GM19351 (cell line): ENCODE data around the gene MANBA.
A peak's percentile ranks its signal among the peaks of the same experiment; 100 is the strongest.

Source experiments
- ATAC-seq: cut with Tn5 transposase; IDR thresholded peaks from one replicate; pipeline ENCODE4 v1.9.1; 2021; ENCODE audit warnings: mild to moderate bottlenecking, moderate library complexity; ENCODE audit not compliant: unreplicated experiment

Gene MANBA

DNA sequence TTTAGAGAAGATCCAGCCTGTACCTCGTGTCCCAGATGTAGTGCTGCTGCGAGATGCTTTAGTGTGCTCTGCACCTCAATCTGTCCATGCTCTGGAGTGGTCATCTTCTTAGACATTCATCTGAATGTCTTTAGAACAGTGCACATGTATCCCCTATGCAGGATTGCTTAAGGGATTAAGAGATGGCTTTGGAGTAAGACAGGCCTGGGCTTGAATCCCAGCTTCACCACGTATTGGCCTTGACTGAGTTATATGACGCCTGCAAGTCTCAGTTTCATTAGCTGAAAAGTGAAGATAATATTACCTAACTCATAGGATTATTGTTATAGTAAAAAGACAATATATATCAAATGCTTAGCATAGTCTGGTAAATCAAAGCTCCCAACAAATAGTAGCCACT is 161.3 kb downstream of the MANBA start:
- ATAC-seq: peak; percentile 20

DNA sequence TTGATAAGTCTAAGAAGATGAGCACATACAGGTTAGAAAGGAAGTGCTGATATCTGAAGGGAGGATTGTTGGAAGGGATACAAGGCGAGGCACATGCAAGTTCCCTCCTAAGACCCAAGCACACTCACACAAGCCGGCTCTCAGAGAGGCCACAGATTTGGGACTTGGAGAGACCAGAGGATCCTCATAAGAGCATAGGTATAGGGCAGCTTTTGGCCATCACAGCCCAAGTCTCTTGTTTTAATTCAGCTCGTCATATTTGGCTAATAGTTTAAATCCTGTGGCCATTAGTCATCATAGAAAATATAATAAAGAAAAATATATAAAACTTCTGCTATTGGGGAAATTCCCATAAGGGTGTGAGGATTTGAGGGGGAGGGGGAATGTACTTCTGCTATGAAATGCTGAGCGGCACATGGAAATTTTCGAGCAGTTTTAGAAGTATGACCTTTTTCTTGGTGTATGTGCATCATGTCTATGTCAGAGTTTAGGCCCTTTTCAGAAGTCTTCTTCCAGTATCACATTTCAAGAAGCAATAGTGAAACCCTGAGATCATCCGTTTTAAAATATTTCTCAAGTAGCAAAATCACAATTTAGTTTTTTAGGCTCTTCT is 161.9 kb downstream of the MANBA start:
- peak; percentile 82 for ATAC-seq

DNA sequence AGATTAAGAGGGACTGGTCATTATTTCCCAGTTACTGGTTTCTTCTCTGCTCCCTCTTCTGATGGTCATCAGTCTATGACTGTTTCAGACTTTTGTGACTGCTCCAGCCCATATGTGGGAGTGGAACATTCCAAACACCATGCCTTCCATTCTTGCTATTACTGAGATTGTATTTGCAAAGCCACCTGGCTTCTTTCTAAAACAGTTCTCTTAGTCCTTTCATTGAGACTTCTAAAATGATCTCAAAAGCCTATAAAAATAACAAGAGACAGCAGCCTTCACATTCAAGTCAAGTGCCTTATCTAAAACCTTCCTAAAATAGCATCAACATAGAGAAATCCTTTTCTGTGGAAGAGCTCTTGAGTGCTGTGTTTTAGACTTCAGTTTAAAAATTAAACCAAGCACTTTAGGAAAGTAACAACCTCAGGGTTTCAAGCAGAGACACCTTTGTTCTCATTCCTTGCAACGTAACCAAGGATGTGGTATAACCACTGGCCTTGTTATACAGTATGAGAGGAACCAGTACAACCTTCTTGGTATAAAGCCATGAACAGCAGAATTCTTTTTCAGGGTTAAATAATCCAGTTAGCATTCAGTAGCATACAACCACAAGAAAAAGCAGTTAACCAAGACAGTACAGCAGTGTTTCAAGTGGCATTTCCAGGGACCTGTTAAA is 162.5 kb downstream of the MANBA start:
- ATAC-seq: peak; percentile 56

DNA sequence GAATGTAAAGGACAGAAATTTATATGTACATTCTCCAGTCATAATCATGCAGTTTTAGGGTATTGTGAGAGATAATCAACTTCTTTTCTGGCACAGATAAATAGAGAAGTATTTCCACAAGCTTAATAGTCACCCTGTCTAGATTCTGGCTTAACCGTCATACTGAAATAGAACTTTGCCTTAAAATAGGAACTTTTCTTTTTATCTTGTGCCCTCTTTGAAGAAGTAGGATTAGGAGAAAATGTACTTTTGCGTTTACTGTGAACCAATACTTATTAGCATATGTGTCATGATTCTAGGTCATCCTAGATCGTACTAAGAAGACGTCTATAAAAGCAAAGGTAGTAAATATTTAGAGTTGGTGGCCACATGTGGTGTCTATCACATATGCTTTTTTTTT is 164.2 kb downstream of the MANBA start:
- ATAC-seq: no peak

DNA sequence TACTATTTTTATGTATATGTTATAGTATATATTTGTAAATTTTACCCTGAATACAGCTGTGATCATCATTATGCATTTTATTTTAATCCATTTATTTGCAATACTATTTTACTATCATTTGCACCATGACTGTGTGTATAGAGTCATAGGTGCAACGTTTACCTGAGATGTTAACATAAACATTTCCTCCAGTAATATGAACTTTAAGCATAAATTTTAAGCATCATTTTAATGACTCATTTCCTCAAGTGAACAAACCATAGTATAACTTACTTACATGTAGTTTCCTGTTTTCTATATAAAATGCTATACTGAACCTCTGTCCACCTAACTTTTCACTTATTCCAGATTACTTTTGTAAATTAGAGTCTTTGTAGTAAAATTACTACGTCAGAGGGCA is 166.8 kb downstream of the MANBA start:
- ATAC-seq: no peak

DNA sequence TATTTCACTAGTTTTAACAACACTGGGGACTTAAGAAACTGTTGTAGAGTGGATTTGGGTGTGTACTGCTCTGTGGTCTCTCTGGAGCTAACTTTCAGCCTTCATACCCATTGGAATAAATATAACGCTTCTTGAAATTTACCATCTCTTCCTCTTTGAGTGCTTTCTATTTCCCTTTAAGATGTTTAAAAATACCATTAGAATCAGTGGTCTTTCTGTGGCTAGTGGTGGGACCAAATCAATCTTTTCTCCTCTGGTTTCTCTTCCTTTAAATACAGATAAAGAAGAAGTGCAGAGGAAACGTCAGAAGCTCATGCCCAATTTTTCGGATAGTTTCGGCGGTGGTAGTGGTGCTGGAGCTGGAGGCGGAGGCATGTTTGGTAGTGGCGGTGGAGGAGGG is 167.6 kb downstream of the MANBA start:
- ATAC-seq: no peak

DNA sequence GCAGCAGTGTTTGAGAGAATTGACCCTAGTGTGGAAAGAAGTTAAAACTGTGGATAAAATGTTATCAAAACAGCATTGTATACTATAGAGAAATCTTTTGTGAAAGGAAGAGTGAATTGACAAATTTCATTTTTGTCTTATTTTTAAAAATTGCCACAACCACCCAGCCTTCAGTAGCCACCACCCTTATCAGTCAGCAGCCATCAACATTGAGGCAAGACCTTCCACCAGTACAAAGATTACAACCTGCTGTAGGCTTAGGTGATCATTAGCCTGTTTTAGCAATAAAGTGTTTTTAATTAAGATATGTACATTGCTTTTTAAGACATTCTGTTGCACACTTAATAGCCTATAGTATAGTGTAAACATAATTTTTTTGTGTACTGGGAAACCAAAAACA is 168.5 kb downstream of the MANBA start:
- no peak for ATAC-seq

DNA sequence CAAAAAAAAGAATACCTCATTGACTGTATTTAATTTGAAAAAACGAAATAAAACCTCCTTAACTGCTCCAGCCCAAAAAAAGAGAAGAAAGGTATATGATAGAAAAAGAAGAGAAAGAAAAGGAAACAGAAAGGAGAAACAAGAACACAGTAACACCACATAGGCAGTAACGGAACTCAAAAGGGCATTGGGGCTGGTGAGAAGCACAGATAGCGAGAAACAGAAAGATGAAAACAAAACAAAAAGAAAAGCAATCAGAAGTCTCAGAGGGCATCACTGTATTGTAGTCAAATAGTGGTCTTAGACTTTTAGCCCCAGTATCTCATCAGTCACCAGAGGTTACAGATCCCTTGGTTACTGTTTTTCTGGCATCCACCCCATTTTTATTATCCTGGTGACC is 171.0 kb downstream of the MANBA start:
- peak; percentile 29 for ATAC-seq

DNA sequence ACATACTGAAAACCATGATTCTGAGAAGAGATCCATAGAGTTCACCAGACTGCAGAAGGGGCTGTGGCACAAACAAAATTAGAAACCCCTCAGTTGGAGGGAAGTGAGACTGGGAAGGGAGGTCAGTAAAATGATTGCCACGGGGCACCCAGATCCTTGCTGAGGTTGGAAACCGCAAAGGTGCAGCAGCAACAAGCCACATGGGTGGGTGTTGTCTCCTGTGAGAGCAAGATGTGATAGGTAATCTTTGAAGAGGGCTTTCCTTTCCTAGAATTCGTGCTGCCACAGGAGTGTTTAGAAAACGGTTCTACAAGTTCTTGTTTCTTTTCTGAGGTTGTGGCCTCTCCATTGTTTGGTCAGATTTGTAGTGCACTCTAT is 174.1 kb downstream of the MANBA start:
- peak; percentile 30 for ATAC-seq

DNA sequence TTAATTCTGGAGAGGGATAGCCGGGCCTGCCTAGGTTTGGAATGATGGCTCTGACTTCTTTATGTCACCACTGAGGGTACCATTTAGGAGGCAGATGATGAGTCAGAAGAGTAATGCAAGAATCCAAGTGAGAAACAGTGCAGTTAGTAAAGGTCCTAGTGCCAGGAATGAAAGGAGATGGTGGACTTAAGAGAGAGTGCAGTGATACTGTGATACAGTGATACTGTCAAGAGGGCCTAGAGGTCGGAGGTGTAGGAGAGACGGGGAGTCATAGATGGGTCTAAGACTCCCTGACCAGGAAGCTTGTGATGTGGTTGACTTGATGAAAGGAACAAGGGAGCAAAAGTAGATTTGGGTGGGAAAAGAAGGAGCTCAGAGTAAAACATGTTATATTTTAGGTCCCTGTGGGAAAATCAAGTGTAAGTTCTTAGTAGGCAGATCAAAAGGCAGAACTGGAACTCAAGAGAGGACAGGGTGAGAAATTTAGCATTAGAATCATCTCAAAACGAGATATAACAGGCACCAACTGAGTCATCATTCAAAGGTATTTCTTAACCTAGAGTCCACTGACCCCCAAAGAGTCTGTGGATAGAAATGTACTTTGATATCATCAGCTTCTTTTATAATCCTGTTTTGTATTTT is 174.6 kb downstream of the MANBA start:
- peak; percentile 60 for ATAC-seq

DNA sequence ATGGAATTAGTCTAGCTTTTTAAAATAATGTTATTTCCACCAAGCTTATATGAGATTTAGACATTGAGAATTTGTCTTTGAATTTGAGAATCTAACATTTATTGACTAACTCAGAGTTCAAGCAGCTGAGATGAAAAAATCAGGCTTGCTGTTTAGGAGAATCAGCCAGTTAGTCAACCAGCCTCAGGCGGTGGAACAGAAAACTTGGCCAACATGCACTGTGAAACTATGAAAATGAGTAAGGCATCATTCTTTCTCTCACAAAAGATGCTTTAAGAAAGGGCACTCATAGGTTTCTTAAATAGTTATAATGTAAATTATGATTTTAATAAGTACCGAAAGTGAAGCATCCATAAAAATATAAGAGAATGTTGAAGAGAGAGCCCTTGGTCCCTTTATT is 175.4 kb downstream of the MANBA start:
- ATAC-seq: peak; percentile 49

DNA sequence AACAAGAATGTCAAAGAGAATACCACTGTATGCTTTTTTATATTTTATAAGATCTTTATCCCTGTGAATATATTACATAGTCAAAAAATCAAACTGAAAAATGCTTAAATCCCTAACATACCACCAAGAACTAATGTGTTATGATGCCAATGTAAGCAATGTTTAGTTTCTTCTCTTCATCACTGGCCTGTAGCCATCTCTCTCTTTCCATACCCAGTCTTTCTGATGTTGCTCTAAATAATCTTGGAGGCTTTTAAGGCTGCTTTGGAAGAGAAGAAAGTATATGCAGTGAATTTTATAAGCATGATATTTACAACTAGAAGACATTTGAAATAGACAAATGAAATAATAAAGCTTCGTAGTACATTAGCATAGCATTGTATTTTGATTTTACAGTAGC is 176.7 kb downstream of the MANBA start:
- ATAC-seq: no peak
